DND-41 (cell line): ENCODE measurements around the gene HOXB4.

ENCODE experiments used
- ATAC-seq: fragments of 200-7000 bp; cut with Tn5 transposase; 3 replicates; pipeline ENCODE4 v1.9.1; 2021; ENCODE audit warnings: low read depth; ENCODE audit not compliant: insufficient read depth
- DNase-seq: peaks from one replicate; pipeline ENCODE4 v3.0.0-alpha.2; 2020
- H2AFZ ChIP-seq: 2 replicates; pipeline ENCODE4 v1.6.0; 2012; ENCODE audit warnings: low read depth, low read length
- H3K27ac ChIP-seq: 2 replicates; pipeline ENCODE4 v1.5.1; 2012; ENCODE audit warnings: low read length, inconsistent platforms
- H3K27me3 ChIP-seq: fragments of 200-600 bp; sonication (generic); 2 replicates; pipeline ENCODE4 v1.6.0; 2012; ENCODE audit warnings: low read length, mild to moderate bottlenecking, inconsistent platforms; ENCODE audit not compliant: insufficient read depth, poor library complexity
- H3K36me3 ChIP-seq: 2 replicates; pipeline ENCODE4 v1.5.1; 2012; ENCODE audit warnings: low read length, inconsistent platforms; ENCODE audit not compliant: insufficient read depth
- H3K4me1 ChIP-seq: 2 replicates; pipeline ENCODE4 v1.5.1; 2012; ENCODE audit warnings: mild to moderate bottlenecking, low read length; ENCODE audit not compliant: insufficient read depth
- H3K4me2 ChIP-seq: 2 replicates; pipeline ENCODE4 v1.6.0; 2012; ENCODE audit warnings: mild to moderate bottlenecking, moderate library complexity, low read length, inconsistent platforms; ENCODE audit not compliant: insufficient read depth
- H3K4me3 ChIP-seq, 2 experiments: fragments of 200-600 bp in 1 of 2; shearing (Covaris generic) in 1 of 2; 2 replicates each; pipeline ENCODE4 v1.5.1; 2012 to 2016; ENCODE audit warnings: inconsistent platforms in 2 of 2, low read length in 2 of 2, mild to moderate bottlenecking in 2 of 2, low read depth in 1 of 2, moderate library complexity in 1 of 2
- H3K79me2 ChIP-seq: 2 replicates; pipeline ENCODE4 v1.6.0; 2012; ENCODE audit warnings: low read length, inconsistent platforms; ENCODE audit not compliant: insufficient read depth
- H3K9ac ChIP-seq: 2 replicates; pipeline ENCODE4 v1.6.0; 2012; ENCODE audit warnings: low read depth, mild to moderate bottlenecking, inconsistent platforms, low read length, moderate library complexity
- H3K9me3 ChIP-seq: 2 replicates; pipeline ENCODE4 v1.5.1; 2012; ENCODE audit warnings: low read length, moderate library complexity, mild to moderate bottlenecking, inconsistent platforms; ENCODE audit not compliant: insufficient read depth, severe bottlenecking
- H4K20me1 ChIP-seq: 2 replicates; pipeline ENCODE4 v1.6.0; 2012; ENCODE audit warnings: low read length; ENCODE audit not compliant: insufficient read depth
- EZH2 ChIP-seq: IDR thresholded peaks from 3 replicates; pipeline ENCODE4 v1.6.1; 2012; ENCODE audit warnings: borderline replicate concordance, low read depth, mild to moderate bottlenecking, moderate library complexity, low read length, inconsistent platforms; ENCODE audit not compliant: severe bottlenecking
- TF ChIP-seq, protein P1 (sequence below): IDR thresholded peaks from 2 replicates; pipeline ENCODE4 v1.5.1; 2012; ENCODE audit warnings: borderline replicate concordance, low read length, moderate library complexity, mild to moderate bottlenecking; ENCODE audit not compliant: poor library complexity, severe bottlenecking; ENCODE audit errors: extremely low read depth

Gene HOXB4

GRCh38 chr17:48553190-48553547 lies 25.0 kb downstream of the HOXB4 start:
- Histone ChIP-seq H4K20me1 (no peaks in the 10 kb centered on the region), H3K4me2 (no peak overlapping the region), H3K36me3 (no peaks in the 10 kb centered on the region), H3K9me3 (no peaks in the 10 kb centered on the region), H3K27ac (no peak overlapping the region), H3K9ac (no peak overlapping the region), H2AFZ (no peak overlapping the region), H3K4me3 (no peak overlapping the region), H3K79me2 (no peaks in the 10 kb centered on the region), H3K27me3 (peaks cover 27% of the 10 kb centered on the region), H3K4me1 (no peaks in the 10 kb centered on the region)
- ATAC-seq (no peak), DNase-seq (no peak)
- TF ChIP-seq, protein P1, sequence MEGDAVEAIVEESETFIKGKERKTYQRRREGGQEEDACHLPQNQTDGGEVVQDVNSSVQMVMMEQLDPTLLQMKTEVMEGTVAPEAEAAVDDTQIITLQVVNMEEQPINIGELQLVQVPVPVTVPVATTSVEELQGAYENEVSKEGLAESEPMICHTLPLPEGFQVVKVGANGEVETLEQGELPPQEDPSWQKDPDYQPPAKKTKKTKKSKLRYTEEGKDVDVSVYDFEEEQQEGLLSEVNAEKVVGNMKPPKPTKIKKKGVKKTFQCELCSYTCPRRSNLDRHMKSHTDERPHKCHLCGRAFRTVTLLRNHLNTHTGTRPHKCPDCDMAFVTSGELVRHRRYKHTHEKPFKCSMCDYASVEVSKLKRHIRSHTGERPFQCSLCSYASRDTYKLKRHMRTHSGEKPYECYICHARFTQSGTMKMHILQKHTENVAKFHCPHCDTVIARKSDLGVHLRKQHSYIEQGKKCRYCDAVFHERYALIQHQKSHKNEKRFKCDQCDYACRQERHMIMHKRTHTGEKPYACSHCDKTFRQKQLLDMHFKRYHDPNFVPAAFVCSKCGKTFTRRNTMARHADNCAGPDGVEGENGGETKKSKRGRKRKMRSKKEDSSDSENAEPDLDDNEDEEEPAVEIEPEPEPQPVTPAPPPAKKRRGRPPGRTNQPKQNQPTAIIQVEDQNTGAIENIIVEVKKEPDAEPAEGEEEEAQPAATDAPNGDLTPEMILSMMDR = no peak
- TF ChIP-seq EZH2 = no peak

GRCh38 chr17:48552466-48553189 lies 25.5 kb downstream of the HOXB4 start:
- Histone ChIP-seq H2AFZ (no peak overlapping the region), H3K4me1 (no peaks in the 10 kb centered on the region), H3K36me3 (no peaks in the 10 kb centered on the region), H3K4me3 (no peak overlapping the region), H3K27ac (no peak overlapping the region), H3K79me2 (no peaks in the 10 kb centered on the region), H3K9me3 (no peaks in the 10 kb centered on the region), H3K4me2 (no peak overlapping the region), H3K27me3 (peaks cover 25% of the 10 kb centered on the region), H3K9ac (no peak overlapping the region), H4K20me1 (no peaks in the 10 kb centered on the region)
- ATAC-seq (no peak), DNase-seq (no peak)
- TF ChIP-seq EZH2 = no peak
- TF ChIP-seq, protein P1 = no peak

GRCh38 chr17:48551596-48552465 lies 26.3 kb downstream of the HOXB4 start:
- no peaks in the 10 kb centered on the region for H3K9me3 ChIP-seq
- no peak overlapping the region for H3K27ac ChIP-seq
- no peak overlapping the region for H3K4me3 ChIP-seq
- H3K4me1 ChIP-seq = no peaks in the 10 kb centered on the region
- peaks cover 26% of the 10 kb centered on the region for H3K27me3 ChIP-seq
- no peak for TF ChIP-seq EZH2
- TF ChIP-seq, protein P1 = no peak
- no peak overlapping the region for H3K9ac ChIP-seq
- no peaks in the 10 kb centered on the region for H3K79me2 ChIP-seq
- H4K20me1 ChIP-seq = no peaks in the 10 kb centered on the region
- no peak overlapping the region for H3K4me2 ChIP-seq
- no peaks in the 10 kb centered on the region for H3K36me3 ChIP-seq
- ATAC-seq (no peak), DNase-seq (no peak)
- H2AFZ ChIP-seq = no peak overlapping the region
